ENCODE data around the gene ADCY7.
"Not testable (repeated sequence)": the region's sequence is repeated elsewhere in the genome, so short reads cannot be mapped to it uniquely, and the experiment has no call there.

The ADCY7 gene

DNA sequence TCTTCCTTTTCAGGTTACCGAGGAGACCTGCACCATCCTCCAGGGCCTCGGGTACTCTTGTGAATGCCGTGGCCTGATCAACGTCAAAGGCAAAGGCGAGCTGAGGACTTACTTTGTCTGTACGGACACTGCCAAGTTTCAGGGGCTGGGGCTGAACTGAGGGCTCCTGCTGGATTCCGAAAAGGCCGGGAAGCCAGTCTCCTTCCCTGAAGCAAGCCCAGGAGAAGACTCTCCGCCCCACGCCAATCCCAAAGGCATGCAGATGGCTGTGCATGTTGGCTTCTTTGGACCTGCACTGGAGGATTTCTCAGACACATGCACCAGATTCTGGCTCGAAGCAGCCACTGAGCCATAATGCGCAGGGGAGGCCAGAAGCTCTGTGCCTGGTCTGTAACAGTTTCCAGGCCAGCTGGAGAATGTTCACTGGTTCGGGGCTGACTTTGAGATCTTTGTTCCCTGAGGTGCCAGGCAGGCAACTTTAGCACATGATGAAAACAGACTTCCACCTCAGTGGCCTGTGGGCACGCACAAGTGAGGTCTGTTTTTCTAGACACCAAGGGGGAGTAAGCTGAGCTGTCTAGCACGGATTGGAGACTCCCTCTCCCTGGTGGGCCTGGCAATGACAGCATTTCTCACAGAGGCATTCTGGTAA, 49.1 kb downstream of the ADCY7 start:
- no peak for DNase-seq

DNA sequence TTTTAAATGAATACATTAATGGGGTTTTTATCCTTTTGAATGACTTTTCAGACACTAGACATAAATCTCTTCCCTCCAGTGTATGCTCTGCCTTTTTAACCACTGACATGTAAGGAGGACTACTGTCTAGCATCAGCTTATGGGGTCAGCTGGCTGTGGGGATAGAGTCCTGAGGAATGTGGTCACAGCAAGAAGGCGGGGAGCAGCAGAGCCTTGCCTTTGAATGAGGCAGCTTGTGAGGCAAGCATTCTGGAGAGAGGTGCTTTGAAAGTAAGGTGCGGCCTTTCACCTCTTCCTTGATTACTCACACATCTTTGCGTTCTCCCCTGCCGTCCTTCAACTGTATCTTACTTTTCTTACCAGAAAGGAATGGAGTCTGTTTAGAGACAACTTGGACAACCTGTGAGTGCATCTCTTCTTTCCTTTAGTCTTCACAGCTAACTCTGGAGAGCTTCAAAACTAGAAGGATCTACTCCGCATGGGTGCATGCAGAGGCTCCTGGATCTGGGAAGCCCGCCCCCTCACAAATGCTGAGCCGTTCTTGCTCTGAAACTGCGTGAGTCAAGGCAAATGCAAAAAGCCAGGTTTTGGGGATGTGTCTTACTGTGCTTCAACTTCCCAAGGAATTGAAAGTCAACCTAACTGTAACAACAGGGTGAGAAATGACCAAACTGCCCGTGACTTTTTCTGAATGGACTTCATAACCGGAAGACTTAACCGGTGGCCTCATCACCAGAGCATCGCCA, 49.9 kb downstream of the ADCY7 start:
- DNase-seq = no peak

DNA sequence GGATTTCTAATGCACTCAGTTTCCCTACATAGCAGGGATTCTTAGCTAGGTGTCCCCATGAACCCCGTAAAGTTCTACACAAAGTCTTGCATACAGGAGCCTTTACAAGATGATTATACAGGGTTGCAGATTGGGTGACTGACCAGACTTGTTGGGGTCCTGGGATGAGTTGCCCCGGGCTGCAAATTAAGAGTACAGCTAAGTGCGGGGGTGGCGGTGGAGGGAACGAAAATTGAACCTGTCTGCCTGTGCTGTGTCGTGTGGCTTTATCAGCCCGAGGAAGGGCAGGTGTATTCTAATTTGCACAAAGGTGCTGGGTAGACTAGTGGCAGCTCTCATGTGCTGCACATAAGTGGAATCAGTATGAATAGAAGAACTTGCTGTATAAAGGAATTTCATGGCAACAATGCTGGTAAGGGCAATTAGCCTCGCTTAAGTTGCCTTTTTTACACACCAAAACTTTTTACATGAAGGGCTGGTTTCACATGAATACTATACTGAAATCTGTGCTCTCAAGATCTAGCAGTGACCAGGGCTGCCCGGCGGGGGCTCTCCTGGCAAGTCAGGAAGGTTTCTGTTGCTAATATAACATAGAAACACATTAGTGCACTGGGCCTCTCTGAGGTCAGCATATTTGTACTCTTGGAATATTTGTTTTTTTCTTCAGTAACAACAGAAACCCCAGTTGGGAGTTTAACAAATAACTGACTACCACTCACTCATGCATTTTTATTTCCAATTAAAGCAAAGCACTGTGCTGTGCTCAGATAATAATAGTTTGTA, 50.7 kb downstream of the ADCY7 start:
- no peak for DNase-seq

DNA sequence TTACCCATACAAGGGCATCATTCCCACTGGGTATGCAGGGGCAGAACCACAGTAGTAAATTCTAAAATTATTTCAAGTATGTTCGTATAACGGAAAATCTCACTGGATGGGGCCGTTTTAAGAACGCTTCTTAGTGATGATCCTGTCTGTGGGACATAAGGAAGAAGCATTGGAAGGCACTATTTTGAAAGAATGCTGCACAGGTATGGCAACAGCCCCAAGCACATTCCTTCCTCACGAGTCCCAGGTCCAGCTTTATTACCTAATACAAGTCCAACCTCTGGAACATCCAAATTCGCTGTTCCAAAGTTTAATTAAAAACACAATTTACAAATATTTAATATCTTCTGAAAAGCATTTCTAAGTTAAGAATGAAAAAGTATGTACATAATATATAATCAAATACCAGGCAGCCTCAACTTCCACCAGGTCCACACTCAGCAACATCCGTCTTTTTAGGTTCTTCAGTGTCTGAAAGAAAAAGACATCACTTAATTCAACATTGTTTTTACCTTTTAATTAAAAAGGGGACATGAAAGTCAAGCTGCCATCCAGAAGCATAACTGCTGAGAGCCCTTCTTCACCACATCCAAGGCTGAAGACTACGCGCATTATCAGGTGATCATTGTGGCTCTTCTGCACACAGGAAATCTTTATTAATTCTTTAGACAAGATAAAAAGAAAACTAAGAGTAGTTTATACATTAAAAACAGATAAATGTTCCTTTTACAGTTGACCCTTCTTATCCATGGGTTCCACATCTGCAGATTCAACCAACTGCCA, 52.6 kb downstream of the ADCY7 start:
- DNase-seq = no peak

DNA sequence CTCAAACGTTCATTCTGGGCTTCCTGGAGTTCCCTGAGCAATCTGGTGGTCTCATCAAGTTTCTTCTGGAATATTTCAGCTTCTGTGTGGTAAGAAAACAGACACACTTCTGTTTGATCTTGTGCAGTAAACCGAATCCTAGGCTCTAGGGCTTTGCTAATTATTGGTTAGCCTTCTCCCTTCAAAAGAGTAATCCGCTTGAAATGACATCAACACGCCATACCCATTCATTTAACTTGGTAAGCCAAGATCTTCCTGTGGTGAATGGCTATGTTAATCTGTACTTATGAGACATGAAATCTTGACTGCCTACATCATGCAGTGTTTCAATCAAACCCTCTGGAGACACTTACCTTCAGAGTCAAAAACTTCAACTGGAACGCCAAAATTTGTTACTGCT, 54.0 kb downstream of the ADCY7 start:
- DNase-seq = no peak

DNA sequence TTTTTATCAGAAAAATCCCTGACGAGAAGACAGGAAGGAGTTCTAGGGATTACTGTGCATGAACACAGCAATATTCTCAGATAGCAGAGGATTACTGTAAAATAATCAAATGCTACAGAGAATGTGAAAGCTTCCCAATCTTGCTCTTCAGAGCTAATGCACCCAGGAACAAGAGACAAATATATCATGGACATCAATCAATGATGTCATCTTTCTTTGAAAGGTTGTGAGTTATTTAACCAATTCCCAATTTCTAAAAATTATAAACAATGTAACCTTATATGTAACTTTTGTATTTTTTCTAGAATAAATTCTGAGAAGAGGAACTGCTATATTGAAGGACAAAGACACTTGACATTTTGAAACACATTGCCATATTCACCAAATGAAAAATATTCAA, 56.0 kb downstream of the ADCY7 start:
- no peak for DNase-seq

DNA sequence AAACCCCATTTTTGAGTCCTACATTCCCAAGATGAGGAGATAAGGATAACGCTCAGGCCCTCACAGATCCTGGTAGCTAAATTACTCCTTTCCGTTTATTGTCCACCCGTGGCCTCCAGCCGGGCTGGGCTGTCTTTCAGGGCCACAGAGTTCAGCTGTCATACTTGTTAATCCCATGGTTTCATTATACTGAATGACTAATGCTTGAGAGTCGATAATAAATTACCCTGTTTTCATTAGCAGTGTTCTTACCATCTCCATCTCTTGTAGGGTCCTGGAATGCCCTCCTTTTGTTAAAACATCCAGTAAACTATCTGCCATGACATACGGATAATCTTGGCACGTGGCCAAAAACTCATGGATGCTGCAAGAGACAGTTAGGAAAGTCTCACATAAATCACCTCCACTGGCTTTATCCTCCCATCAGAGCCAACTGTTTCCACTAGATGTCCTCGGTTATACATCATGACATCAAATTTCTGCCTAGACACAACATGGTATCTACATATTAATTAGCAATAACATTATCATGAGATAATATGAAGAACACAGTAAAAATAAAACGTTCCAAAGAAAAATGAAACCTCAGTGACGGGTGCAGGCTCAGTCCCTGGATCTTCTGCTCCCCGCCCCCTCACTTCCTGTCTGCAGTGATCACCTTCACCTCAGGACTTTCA, 57.1 kb downstream of the ADCY7 start:
- DNase-seq = no peak

DNA sequence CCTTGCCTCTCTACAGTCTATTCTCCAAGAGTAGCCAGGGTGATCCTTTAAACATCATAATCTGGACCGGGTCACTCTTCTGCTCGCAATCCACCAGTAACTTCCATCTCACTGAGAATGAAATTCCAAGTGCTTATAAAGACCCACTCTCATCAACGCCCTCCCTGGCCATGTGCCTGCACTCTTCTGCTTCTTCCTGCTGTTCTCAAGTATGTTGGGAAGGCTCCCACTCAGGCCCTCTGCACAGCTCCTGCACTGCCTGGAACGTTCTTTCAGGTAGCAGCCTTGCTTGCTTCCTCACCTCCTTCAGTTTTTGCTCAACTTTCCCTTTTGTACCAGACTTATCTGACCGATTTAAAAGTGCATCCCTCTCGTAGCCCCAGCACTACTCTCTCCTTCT, 58.0 kb downstream of the ADCY7 start:
- no peak for DNase-seq

DNA sequence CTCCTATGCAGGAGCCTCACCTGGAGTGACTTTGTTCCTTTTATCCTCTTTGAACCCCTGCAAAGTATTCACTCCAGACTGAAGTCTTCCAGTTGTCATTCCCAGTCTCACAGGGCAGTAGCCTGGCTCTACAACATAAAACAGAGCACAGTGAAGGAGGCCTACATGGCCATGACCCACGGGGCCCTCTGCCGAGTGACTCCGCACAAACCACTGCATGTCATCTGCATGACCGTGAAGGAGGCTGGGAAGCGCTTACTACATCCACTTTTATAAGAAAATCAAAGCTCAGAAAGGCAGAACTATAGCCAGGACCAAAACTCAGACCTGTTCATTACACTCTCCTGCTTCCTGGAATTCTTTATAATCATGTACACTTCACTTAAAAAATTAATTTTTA, 59.9 kb downstream of the ADCY7 start:
- no peak for DNase-seq

DNA sequence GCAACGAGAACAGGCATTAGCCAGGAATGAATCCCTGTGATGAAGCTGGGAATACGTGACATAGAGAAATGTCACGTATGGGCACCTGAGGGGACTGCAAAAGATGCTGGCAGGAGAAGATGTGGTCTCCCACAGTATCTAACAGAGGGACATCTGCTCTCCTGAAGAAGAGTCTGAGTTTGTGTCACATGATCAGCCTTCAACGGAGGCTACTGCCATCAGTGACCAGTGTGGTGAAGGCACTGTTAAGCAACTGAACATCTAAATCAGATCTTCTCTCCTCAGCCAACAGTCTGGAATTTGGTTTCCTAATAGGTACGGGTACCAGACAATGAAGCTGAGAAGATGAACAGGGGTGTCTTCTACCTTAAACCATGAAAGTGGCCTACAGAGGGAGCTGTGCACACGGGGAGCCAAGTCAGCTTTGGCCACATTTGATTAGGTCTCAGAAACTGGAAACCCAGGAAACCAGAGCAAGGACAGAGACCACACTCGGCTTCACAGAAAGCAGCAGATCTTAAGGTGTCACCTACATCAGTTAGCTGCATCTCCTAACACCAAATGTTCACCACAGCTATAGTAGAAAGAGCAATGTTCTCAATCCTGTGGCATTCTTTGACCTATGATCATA, 60.6 kb downstream of the ADCY7 start:
- DNase-seq = peak; percentile 34 to 40

DNA sequence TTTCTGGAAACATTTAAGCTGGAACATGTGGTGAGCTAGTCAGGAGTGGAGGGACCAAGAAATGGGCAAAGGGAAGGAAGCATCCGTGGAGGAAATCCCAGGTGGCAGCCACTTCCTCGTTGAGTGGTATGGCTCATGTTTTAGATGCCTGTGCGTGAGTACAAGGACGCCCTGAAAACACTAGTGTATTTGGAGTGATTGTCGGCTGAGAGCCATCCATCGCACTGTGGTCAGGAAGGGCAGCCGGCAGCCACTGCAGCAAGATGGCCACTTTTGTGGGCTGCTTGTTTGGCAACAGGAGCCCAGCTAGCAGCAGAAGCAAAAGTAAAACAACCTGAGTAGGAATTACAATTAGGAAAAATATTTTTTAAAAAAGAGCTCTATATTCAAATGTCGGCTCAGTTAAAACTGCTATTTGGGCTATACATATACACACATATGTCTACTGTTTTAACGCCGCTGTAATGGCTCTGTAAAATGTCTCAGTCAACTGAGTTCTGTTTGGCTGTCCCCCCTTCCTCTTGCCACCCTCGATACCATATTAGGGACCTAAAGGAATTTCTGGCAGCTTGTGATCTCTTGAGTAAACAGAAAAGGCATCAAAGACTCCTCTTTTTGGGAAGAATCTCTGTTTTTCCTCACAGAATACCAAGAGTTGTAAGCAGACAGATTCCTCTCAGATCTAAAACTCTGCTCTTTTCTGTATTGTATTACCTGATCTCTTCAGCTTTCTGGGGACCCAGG, 63.3 kb downstream of the ADCY7 start:
- DNase-seq = no peak

DNA sequence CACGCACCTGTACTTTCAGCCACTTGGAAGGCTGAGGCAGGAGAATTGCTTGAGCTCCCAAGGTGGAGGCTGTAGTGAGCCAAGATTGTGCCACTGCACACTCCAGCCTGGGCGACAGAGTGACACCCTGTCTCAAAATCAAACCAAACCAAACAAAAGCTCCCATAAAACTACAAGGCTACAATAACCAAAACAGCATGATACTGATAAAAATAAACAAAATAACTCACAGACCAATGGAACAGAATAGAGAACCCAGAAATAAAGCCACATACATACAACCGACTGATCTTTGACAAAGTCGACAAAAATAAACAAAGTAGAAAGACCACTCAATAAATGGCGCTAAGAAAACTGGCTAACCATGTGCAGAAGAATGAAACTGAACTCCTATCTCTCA, 65.2 kb downstream of the ADCY7 start:
- no peak for DNase-seq

DNA sequence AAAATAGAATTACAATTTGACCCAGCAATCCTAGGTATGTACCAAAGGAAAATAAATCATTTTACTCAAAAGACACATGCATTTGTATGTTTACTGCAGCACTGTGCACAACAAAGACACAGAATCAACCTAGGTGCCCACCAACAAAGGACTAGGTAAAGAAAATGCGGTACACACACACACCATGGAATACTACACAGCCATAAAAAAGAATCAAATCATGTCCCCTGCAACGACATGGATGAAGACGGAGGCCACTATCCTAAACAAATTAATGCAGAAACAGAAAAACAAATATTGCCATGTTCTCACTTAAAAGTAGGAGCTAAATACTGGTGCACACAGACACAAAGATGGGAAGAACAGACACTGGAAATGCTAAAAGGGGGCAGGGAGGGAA, 66.2 kb downstream of the ADCY7 start:
- DNase-seq = no peak

DNA sequence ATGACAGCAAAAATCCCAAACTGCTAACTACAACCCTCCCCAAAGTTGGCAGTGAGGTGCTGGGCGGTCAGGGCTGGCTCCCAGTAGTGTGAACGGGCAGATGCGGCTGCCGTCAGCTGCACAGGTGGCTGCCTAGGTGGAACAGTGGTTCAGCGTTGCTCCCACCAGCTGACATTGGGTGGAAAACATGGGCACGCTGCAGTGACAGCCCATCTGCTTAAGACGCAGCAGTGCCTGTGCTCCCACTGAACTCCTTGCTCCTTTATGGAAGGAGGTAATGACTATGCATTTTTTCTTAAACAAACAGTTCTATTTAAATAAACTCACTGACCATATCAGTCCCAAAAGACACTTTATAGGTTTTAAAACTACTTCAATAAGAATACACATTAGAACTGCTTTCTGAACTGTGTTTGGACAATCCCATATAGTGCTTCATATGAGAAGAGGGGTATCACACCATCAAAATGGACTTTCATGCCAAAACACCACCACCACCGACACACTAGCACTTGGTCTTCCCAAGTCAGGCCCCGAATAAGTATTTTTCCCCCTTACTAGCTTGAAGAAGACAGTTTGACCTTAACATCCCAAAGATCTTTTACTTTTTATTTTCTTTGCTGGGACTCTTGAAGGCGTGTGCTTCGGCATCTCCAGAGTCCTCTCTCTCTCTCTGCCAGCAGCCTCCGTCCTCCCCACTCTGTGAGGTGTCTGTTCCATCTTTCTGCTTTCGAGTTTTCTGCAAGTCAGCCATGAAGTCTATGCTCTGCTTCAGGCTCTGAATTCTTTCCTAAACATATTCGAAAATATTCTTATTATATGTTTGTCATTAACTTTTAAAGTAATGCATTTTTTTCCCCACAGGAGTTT, 68.0 kb downstream of the ADCY7 start:
- no peak for DNase-seq

DNA sequence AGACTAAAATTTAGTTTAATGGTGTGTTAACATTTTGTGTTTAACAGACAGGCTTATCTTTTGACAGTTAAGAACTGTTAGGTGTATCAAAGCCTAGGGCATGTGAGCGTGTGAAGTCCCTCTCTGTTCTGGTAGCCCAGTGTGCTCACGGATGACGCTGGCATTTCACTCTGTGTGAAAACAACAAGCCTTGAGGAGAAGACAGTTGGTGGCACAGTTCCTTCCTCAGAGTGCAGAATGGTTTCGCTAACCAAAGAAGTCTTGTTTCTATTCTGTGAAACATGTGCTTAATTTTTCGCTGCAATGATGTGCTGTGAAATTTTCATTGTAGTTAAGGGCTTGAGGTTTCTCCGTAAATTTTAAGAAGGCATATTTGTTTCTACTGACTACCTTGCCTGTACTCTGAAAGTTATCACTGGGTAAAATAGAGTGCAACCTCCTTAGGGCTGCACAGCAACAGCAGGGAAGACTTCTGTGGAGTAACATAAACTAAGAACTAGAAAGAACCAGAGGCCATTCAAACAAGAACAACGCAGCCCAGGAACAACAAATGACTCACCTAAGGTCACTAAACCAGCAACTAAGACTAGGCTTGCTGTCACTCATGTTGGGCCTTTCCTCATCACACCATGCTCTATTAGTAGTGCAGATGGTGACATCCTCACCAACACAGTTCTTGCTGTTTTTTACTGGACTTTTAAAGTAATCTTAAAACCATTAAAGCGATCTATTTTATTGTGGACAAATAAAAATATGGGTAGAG, 69.0 kb downstream of the ADCY7 start:
- no peak for DNase-seq

DNA sequence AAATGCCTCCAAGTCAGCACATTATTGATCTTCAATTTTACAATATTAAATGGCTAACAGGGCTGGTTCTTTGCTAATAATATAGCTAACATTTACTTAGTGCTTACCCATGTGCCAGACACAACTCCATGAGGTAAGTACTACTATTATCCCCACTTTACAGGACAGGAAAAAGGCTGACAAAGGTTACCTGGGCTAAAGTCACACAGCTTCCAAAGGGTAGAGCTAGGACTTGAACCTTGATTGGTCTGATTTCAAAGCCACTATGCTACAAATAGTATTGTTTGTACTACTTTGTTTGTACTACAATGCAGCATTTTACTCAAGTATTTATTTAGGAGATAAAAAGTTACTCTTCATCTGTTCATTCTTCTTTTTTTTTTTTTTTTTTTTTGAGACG, 70.5 kb downstream of the ADCY7 start:
- DNase-seq = no peak

DNA sequence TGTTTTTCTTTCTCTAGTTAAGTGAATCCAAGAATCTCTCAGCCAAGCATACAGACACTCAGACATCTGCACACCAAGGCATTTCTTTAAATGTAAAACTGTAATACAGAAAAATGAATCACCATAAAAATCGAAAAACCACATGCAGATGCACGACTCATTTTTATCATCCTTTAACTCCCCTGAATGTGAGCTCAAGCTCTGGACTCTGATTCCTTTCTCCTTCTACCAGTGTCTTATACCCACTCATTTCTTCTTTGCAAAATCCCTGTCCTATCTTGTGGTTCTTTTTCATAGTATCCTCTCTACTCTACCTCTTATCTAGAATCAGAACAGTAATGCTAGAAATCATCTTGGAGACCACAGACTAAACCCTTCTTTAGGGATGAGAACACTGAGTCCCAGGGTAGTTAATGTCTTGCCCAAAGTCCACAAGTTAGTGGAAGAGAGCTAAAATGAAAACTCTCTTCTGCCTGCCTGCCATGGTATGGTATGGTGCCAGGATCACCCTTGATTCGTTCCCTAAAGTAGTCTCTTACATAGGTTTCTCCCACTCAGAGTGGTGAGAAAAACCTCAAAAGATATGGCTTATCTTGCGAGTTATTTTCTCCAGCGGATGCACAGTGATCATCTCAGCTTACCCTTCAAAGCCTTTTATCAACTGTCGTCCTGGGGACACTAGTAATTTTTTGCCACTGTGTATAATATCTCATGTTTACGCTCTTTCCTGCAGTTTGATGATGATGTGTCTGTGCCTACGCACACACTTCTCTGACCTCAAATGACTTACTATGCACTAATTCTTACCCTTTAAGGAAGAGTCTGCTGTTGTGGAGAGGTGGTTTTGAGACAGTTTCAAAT, 72.2 kb downstream of the ADCY7 start:
- DNase-seq = no peak

DNA sequence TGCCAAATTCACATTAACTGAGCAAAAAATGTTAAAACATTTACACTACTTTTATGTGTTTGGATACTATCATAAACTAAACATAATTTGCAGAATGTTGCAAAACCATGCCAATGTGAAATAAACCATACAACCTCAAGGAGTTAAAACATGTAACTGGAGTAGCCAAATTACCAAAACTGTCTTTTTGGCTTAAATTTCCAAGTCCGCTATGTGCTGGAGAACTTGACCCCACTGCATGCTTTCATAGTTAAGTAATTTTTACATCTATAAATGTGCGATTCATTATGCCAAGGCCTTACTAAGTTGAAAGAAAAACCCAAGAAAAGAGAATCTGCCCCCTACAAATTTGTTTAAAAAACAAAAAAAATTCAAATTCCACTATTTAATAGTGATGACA, 74.2 kb downstream of the ADCY7 start:
- no peak for DNase-seq

DNA sequence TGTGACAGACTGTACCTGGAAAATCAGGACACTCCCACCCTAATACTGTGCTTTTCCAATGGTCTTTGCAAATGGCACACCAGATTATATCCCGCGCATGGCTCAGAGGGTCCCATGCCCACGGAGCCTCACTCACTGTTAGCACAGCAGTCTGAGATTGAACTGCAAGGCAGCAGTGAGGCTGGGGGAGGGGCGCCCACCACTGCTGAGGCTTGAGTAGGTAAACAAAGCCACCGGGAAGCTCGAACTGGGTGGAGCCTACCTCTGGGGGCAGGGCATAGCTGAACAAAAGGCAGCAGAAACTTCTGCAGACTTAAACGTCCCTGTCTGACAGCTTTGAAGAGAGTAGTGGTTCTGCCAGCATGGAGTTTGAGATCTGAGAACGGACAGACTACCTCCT, 77.2 kb downstream of the ADCY7 start:
- not testable (repeated sequence) for DNase-seq
